NCI-H1436 (cell line): ENCODE measurements around the gene RPL19.
"Not testable (repeated sequence)": the region's sequence is repeated elsewhere in the genome, so short reads cannot be mapped to it uniquely, and the experiment has no call there.

Experiments used
- DNase-seq: peaks from one replicate; lab custom pipeline; 2025; lab: John Stamatoyannopoulos, UW

RPL19 gene

DNA sequence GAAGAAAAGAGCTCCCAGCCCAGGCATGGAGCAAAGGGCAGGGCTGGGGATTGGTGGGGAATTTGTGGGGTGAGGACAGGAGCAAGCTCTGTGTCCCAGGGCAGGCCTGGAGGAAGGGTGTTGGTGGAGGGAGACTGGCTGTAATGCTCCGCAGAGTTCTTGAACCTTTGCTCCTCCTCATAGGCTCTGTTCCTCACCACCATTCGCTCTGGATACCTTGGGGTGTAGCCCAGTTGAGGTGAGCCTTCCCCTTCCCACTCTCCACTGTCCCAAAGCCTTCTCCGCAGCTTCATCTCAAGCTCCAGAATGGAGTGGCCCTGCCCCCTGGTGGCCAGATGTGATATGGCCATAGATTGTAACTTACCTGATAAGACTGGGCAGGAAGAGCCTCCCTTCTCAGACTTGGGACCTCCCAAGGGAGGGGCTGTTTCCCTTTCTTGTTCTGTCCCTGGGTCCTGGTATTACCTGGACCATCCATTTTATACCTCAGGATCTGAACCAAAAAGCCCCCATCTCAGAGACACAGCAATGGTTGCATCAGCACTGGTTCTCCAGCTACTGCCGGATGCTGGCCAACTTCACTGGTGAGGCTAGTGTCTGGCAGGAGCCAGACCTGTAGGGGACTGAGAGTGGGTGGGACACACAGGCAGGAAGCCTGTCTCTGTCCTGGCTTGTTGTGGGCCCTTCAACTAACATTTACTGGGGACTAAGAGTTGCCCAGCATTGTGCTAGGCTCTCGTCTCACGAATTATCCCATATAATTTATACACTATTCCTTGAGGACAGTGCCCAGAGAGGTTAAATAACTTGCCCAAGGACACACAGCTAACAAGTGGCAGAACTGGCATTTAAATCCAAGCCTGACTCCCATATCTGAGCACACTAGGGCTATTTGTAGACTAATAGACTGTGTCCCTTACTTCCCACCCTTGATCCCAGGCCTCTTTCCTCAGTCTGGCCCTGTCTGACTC lies 44.8 kb downstream of the RPL19 start:
- peak; percentile 90 for DNase-seq

DNA sequence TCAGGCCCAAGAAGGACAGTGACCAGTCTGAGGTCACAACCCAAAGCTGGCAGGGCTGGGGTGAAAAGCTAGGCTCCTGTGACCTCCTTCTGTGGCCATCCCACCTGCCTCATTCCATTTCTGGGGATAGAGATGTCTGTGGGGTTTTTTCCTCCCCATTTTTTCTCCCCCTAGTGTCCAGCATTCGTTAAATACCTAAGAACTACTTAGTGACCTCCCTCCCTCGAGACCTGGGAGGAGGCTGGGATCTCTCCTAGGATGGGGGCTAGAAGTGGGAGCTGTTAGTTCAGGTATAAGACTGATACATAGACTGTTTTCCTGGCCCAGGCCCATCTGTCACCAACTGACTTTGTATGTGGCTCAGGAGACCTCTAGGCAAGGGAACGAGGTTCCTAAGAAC lies 46.2 kb downstream of the RPL19 start:
- DNase-seq = no peak

DNA sequence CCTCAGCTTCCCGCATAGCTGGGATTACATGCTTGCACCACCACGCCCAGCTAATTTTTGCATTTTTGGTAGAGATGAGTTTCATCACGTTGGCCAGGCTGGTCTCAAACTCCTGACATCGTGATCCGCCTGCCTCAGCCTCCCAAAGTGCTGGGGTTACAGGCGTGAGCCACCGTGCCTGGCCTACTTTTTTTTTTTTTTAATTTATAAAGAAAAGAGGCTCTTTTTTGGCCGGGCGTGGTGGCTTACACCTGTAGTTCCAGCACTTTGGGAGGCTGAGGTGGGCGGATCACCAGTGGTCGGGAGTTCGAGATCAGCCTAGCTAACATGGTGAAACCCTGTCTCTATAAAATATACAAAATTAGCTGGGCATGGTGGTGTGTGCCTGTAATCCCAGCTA lies 50.0 kb downstream of the RPL19 start:
- DNase-seq = not testable (repeated sequence)

- no peak for DNase-seq
Observed at GRCh38 chr17:39251997-39252396, 51.9 kb downstream of the RPL19 start.

GRCh38 chr17:39252788-39253460 lies 52.8 kb downstream of the RPL19 start:
- no peak for DNase-seq
